WTC11 (cell line): ENCODE measurements around the gene ERCC6. TPM values are rescaled to one million over a fixed set of nuclear protein-coding genes. Genes with fewer than 3 reads are reported as not detected.

Experiments
- total RNA-seq: library from RNA; stranded (reverse); gene quantifications from 3 replicates; pipeline ENCODE4 v1.2.3, GENCODE V29; 2021

ERCC6 gene
- total RNA-seq, 1 experiment from 2014 or later: 10.9 TPM

Other genes with a start within 250 kb of the ERCC6 start
- not detected in 3 replicates for gene C10orf71, start 240.0 kb downstream of the ERCC6 start, total RNA-seq
- gene DRGX, start 143.0 kb downstream of the ERCC6 start, total RNA-seq: not detected in 3 replicates
- gene SLC18A3, start 71.2 kb upstream of the ERCC6 start, total RNA-seq: 0.07 to 0.13 TPM (median 0.09 TPM) in 3 replicates
- not detected in 3 replicates for gene CHAT, start 74.9 kb upstream of the ERCC6 start, total RNA-seq
- gene C10orf53, start 140.5 kb upstream of the ERCC6 start, total RNA-seq: not detected in 3 replicates
- gene OGDHL, start 223.2 kb upstream of the ERCC6 start, total RNA-seq: 35.1 to 42.0 TPM (median 36.5 TPM) in 3 replicates